Stimulated activated CD4-positive, alpha-beta T cell treated with anti-CD3 and anti-CD28 coated beads, Interleukin-1b, Interleukin-23, amount 100 ng/mL, for 48 hours (primary cell): Measurements from ENCODE around the gene MFSD6.
"Not testable (repeated sequence)": the region's sequence is repeated elsewhere in the genome, so short reads cannot be mapped to it uniquely, and the experiment has no call there.

Source experiments
- DNase-seq: peaks from one replicate; pipeline ENCODE4 v3.0.0-alpha.2; 2020

MFSD6 gene

GRCh38 chr2:190467575-190468083 is 59.5 kb downstream of the MFSD6 start:
- DNase-seq, result no peak

GRCh38 chr2:190468354-190468753 is 60.2 kb downstream of the MFSD6 start:
- not testable (repeated sequence) for DNase-seq

GRCh38 chr2:190468814-190469569 is 60.8 kb downstream of the MFSD6 start:
- DNase-seq, result no peak

DNA sequence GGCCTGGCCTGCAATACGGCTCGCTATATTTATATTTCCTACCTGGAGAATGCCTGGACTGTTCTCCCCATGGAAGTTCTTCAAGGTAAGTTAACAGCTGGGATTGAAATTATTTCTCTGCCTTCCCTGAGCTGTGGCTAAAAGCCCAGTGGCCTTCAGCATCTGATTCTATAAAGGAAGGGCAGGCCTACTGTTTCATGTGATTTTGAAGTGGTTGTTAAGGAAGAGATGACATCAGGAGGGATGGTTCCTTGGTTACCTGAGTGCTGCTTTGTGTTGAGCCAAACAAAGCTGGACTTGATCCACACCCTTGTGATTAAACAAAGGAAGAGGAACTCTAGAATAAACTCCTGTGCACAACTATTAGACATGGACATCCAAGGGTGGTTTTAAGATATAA is 61.6 kb downstream of the MFSD6 start:
- no peak for DNase-seq

DNA sequence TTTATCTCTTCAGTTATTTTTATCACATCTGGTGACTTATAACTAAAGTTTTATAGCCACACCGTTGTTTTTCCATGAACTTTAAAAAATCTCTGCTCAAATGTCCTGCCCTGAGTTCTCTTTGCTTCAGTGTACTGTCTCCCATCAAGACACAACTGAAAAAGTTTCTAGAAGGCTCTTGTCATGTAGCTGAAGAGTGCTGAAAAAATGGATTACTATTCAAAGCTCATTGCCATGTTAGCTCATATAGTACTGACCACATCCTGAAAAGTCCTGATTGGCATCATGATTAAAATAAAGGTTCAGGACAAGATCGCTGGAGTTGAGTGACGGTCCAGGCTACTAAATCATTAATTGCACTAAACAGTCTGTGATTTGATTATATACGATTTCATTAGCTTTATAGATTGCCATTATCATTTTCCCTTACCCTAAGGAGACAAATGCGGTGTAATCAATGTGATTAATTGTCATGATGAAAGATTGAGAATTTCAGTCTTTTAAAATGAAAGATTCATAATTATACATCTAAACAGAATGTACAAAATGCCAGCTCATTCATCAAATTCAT is 62.2 kb downstream of the MFSD6 start:
- no peak for DNase-seq

DNA sequence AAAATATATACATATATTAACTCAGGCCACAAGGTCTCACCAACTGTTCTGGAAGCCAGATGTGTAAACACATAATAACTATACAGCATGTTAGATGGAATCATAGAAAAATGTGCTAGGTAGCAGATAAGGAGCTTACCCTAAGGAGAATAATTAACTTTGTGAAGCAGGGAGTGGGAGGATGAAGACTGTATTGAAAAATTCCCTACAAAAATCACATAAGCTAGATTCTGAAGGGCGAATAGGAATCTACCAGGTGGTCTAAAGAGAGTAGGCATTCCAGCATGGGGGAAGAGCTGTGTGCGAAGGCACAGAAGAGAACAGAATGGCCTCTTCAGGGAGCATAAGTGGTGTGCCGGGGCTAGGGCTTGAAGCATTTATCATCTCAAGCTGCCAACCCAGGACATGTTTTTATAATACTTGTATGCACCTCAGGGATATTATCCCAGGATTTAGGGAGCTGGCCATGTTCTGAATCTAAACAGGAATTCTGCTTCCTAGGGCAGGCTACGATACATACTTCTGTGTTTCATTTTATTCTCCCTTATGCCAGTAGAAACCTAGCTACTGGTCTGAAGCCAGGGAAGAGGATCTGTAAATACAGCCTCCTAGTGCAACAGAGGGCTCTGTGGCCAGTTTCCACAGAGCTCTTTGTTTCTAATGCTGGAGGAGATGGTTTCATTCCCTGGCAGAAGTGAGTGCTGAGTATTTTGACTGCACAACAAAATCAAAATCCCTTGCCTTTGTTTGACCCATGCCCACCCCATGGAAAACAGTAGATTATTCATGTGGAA is 69.7 kb downstream of the MFSD6 start:
- DNase-seq, result no peak

DNA sequence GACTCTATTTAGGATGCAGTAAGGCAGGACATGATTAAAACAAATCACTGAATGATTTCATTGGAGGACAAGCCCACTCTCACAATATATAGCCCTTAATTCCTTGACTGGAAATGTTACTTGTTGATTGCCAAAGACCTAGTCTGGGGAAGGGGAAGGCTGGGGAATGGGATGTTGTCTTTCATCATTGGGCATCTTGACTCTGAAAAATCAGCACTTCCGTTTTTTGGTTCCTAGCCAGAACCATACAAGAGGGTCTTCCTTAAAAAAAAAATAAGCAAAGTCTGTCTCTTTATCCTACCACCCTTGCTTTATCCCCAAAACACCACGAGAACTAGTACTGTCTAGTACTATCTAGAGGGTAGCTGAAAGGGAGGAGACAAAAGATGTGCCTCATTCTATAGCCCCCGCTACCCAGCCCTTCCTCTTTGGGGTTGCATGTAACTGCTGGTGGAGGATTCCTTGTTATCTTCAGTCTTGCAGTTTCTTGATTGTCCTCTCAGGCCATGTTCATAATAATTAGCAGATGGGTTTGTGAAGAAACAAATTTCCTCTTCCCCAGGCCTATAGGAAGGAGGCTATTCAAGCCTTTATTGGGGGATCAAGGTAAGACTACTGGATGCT is 70.5 kb downstream of the MFSD6 start:
- DNase-seq, result no peak

DNA sequence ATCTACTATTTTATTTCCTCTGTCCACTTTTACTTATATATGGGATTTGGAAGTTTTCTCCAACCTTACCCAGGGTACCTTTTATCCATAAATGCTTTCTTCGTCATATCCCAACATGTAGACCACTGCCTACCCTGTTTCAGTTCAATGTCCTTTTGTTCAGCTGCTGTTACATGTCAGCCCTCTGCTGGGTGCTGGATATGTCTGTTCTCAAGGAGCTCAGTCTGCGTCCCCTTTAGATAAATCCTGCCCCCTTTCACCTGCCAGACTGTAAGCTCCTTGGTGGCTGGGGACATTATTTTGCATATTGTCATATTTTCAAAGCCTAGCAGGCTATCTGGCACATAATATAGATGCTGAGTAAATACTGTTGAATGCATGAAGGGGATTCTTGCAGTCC is 73.2 kb downstream of the MFSD6 start:
- no peak for DNase-seq

DNA sequence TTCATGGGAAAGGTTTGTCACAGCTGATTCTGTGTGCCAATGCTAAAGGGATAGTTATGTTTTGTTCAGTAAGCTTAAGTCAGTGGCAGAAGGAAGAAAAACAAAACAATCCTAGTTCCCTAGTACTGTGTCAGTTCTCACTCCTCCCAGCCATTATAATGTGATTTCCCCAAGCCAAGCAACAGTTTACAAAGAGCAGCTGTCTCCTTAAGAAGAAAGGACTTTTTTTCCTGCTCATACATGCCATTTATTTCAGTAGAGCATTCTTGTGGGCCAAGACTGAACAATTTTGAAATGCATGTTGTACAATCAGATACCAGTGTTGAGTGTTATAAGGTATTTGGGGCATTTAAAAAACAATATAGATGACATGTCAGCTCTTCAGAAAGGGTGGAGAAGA is 74.3 kb downstream of the MFSD6 start:
- no peak for DNase-seq

DNA sequence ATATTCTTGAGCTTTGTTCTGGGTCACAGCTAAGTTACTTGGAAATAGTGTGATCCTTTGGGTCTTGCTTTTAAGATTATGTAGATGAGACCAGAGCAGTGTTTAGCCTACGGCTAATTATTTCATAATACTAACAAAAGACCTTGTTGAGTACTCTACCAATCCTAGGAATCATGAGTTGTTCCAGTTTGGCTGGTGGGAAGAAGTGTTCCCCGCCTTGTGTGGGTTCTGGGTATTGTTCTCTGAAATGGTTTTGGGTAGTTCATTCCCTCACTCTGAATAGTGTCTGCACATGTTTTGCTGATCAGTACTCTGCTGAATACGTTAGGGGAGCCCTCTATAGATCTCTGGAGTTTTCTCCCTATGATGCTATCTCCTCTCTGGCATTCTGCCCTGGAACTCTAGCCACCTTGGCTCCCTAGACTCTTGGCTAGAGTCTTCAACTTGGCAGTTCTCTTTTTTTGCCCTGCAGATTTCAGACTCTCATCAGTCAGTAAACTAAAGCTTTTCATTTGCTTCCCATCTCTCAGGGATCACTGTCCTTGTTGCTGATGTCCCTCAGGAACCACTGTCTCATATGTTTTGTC is 78.0 kb downstream of the MFSD6 start:
- no peak for DNase-seq

DNA sequence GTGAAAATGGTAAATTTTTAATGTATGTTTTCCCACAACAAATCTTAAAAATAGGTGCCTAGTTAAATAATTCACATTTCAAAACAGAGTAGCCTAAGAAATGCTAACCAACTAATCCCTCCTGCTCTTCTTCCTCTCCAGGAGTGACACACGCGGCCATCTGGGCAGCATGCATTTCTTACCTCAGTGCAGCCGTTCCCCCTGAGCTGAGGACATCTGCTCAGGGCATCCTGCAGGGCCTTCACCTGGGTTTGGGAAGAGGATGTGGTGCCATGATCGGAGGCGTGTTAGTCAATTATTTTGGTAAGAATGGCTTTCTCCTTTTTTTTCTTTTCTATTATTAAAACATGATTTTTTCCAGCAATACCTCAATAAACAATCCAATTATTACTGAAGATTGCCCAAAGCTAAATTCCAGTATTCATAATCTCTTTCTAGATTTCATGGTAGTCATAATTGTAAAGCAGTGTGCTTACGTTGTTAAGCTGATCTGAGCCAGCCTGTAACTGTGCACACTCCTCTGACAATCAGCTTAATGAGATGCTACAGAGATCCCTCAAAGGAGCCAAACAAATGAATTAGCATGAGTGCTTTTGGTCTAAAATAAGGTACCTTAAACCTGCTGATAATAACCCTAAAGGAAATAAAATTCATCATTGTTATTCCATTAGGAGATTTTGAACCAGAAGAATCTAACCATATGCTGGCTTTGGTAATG is 80.5 kb downstream of the MFSD6 start:
- DNase-seq, result no peak

DNA sequence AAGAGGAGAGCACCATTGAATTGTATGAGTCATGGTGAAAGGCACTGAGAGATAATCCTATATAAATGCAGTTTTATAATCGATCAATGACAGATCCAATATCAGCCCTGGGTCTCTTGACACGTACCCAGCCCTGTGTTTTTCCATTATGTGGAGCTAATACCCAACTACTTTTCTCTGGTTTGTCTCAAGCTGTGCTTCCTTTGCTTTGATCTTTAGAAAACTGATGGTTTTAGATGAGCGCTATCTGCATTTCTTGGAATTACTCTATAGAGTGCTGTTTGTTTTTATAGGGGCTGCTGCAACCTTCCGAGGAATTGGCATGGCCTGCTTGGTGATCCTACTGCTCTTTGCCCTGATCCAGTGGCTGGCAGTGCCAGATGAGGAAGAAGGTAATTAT is 81.3 kb downstream of the MFSD6 start:
- DNase-seq, result no peak

DNA sequence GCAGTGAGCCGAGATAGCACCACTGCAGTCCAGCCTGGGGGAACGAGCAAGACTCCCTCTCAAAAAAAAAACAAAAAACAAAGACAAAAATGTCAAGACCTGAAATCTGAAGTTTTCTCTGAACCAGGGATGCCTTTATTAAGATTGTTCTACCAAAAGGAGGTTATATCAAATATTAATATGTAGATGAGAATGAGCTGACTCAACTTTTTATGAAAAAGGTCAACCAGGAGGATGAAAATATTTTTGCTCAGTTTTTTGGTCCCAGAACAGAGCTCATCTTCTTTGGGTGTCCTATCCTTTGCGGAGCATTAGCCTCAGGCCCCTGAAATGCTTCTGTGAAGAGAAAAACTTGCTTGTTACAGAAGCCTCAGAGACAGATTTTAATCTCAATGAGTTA is 82.3 kb downstream of the MFSD6 start:
- no peak for DNase-seq

DNA sequence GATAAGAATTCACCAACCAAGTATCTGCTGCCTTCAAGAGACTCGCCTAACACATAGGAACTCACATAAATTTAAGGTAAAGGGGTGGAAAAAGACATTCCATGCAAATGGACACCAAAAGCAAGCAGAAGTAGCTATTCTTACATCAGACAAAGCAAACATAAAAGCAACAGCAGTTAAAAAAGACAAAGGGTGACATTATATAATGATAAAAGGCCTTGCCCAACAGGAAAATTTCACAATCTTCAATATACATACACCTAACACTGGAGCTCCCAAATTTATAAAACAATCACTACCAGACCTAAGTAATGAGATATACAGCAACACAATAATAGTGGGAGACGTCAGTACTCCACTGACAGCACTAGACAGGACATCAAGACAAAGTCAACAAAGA is 84.9 kb downstream of the MFSD6 start:
- no peak for DNase-seq

- not testable (repeated sequence) for DNase-seq
Measured at GRCh38 chr2:190494600-190495227, 86.6 kb downstream of the MFSD6 start.

- no peak for DNase-seq
Measured at GRCh38 chr2:190497428-190497827, 89.3 kb downstream of the MFSD6 start.

DNA sequence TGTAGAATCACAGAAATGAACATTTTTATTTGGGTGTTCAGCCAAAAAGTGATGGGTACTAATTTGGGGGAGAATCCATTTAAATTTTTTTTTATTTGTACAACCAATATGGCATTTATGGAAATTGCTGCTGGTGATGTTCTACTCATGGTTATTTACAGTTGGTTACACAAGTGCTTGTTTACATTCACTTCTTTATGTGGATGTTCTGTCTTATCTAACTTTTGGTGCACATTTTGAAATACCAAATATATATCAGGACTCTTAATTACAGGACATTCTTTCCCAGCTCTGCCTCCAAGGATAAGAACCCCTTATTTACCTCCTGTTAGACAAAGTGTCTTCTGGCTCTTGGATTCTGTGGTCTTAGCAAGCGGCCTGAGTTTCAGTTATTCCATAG is 91.1 kb downstream of the MFSD6 start:
- no peak for DNase-seq

DNA sequence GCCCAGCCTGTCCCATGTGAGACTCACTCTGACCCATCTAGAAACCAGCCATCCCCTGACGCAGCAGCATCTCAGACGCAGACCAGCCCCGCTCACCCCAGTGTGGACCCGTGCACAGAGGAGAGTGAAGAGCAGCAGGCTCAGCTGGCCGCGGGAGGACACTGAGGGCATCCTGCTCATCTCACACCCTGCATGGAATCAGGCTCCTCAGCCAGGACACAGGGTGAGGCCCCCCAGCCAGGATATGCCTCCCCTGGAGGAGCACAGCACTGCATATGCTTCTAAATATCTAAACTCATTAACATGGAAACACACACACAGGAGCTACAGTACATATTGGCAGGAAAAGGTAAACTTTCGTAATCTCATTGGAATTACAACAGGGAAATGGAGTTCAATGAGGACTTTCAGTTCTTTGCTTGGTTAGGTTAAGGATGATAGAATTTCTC is 91.9 kb downstream of the MFSD6 start:
- no peak for DNase-seq

DNA sequence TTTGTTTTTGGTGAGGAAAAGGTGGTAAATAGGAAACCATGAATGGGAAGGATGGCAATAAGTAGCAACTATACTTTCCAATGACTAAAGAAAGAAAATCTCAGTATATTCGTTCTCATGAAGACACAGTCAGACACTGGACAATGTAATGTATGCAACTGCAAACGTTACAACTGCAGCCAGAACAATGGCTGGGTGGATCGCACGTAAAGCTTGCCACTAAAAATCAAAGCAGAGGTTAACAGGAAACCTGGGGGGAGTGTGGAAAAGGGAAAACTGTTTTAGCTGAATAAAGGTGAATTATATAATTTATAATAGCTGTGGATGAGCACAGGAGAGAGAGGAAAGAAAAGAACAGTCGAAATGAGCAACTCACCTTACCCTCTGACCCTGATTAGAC is 93.1 kb downstream of the MFSD6 start:
- DNase-seq, result no peak

DNA sequence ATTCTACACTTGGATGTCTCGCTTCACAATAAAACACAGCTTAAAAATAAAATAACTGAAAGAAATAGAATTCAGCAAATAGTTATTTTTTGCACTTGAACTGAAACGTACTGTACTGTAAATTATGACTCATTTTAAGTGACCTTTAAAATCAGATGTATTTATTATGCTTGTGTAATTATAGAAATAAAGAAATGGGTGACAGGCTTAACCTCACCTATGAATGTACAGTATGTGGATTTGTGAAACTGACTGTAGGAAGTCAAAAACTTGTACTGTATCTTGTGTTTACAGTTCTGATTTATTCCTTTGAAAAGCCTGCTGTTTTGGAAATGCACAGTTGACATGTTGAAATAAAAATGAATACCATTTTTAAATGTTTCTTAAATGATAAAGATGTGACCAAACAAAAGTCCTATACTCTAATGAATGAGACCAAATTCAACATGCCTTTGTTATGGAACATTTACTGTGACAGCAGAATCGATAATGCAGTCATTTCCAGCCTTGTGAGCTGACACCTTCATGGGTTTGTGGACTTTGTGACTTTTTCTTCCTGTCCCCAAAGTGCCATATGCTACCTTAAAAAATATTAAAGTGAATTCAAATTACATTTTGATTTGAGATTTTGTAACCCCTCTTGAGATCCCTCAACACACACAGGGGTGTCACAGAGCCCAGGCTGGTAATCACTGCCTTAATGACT is 93.7 kb downstream of the MFSD6 start:
- DNase-seq, result no peak

GRCh38 chr2:190503088-190503487 is 94.9 kb downstream of the MFSD6 start:
- no peak for DNase-seq
